ENCODE results near the gene CACNA1D.

CACNA1D gene

GRCh38 chr3:53496392-53496670 lies 1.9 kb downstream of the CACNA1D start:
- TF ChIP-seq POLR2AphosphoS5 (IDR thresholded peaks at IDR 0.05; ENCODE audit: low read depth, low read length) (no peak), TAF1 (IDR thresholded peaks at IDR 0.05; ENCODE audit: borderline replicate concordance, low read depth, low read length) (no peak), POLR2A (IDR thresholded peaks at IDR 0.05; ENCODE audit: low read depth, low read length) (no peak)
- FAIRE-seq (no peak), DNase-seq (ENCODE audit: insufficient read length) (no peak)

GRCh38 chr3:53496984-53497383 lies 2.6 kb downstream of the CACNA1D start:
- FAIRE-seq = no peak
- no peak for DNase-seq (ENCODE audit: insufficient read length)
- TF ChIP-seq TAF1 (IDR thresholded peaks at IDR 0.05; ENCODE audit: borderline replicate concordance, low read depth, low read length) (no peak), POLR2AphosphoS5 (IDR thresholded peaks at IDR 0.05; ENCODE audit: low read depth, low read length) (no peak), POLR2A (IDR thresholded peaks at IDR 0.05; ENCODE audit: low read depth, low read length) (no peak)

GRCh38 chr3:53498806-53499641 lies 4.6 kb downstream of the CACNA1D start:
- DNase-seq (ENCODE audit: insufficient read length) = no peak
- no peak for TF ChIP-seq TAF1 (IDR thresholded peaks at IDR 0.05; ENCODE audit: borderline replicate concordance, low read depth, low read length)
- no peak for TF ChIP-seq POLR2AphosphoS5 (IDR thresholded peaks at IDR 0.05; ENCODE audit: low read depth, low read length)
- TF ChIP-seq POLR2A (IDR thresholded peaks at IDR 0.05; ENCODE audit: low read depth, low read length) = no peak

GRCh38 chr3:53500165-53500777 lies 5.9 kb downstream of the CACNA1D start:
- TF ChIP-seq TAF1 (IDR thresholded peaks at IDR 0.05; ENCODE audit: borderline replicate concordance, low read depth, low read length) (no peak), POLR2AphosphoS5 (IDR thresholded peaks at IDR 0.05; ENCODE audit: low read depth, low read length) (no peak), POLR2A (IDR thresholded peaks at IDR 0.05; ENCODE audit: low read depth, low read length) (no peak)
- DNase-seq (ENCODE audit: insufficient read length) (no peak), FAIRE-seq (no peak)

More at GRCh38 chr3:53498806-53499641, 4.6 kb downstream of the CACNA1D start:
- no peak for FAIRE-seq

DNA sequence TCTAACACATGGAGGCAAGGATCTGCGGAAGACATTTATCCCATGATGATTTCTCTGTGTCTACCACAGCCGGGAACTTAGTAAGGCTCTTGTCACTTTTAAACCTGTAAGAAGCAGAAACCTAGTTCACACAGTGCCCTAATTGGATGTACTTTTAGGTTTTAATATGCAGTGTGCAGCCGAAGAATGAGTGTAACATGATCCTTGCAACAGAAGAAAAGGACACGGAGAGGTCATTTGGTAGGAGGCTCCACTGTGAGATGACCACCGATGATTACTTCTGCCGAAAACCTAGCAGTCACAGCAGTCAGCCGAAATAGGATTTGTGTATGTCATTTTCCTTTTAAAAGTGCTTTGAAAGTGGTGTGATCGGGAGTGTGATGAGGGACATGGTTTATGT lies 6.8 kb downstream of the CACNA1D start:
- DNase-seq (ENCODE audit: insufficient read length) = no peak
- no peak for FAIRE-seq
- no peak for TF ChIP-seq POLR2A (IDR thresholded peaks at IDR 0.05; ENCODE audit: low read depth, low read length)
- no peak for TF ChIP-seq POLR2AphosphoS5 (IDR thresholded peaks at IDR 0.05; ENCODE audit: low read depth, low read length)
- no peak for TF ChIP-seq TAF1 (IDR thresholded peaks at IDR 0.05; ENCODE audit: borderline replicate concordance, low read depth, low read length)

- FAIRE-seq (no peak), DNase-seq (ENCODE audit: insufficient read length) (no peak)
- TF ChIP-seq POLR2AphosphoS5 (IDR thresholded peaks at IDR 0.05; ENCODE audit: low read depth, low read length) (no peak), POLR2A (IDR thresholded peaks at IDR 0.05; ENCODE audit: low read depth, low read length) (no peak), TAF1 (IDR thresholded peaks at IDR 0.05; ENCODE audit: borderline replicate concordance, low read depth, low read length) (no peak)
Observed at GRCh38 chr3:53502737-53503136, 8.3 kb downstream of the CACNA1D start.

DNA sequence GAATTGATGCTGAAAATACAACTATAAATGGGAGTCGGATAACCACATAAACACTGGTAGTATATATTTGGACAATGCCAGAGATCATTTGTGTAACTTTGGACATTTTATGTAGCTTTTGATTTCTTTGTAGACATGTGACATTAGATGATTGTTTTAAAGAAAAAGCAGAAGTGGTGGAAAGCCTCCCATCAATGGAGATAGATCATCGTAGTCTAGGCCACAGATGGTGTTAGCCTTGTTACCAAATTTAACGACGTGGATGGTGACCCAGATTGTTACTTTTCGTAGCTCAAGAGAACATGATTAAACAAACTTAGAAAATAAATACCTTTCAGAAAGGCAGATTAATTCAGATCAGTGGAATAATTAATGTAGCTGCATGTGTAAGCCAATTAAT lies 8.8 kb downstream of the CACNA1D start:
- TF ChIP-seq POLR2AphosphoS5 (IDR thresholded peaks at IDR 0.05; ENCODE audit: low read depth, low read length) (no peak), POLR2A (IDR thresholded peaks at IDR 0.05; ENCODE audit: low read depth, low read length) (no peak), TAF1 (IDR thresholded peaks at IDR 0.05; ENCODE audit: borderline replicate concordance, low read depth, low read length) (no peak)
- FAIRE-seq = no peak
- no peak for DNase-seq (ENCODE audit: insufficient read length)

DNA sequence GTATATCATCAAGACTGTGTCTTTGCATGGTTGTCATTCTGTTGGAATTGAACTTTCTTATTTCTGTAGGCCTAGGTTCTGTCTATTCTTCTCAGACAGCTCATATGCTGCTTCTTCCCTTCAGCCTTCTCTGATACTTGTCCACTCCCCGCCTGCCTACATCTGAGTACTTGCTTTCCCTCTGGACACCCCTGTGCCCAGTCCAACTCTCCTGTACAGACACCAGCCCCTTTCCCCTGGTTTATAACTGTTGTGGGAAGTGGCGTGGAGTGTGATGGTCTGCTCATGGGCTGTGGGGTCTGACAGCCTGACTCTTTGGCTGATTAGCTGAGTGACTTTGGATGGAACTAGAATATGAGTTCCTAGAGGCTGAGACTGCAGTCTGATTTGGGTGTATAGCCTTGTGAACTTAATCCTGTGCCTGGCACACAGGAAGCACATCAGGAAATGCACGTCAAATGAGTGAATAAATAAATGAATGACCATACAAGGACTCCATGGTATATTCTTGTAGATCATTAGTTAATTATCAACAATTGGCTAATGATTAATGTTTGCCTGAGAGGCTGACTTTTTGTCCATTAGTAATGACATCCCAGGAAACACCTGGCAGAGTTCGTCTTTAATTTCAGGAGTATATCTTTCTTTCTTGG lies 11.8 kb downstream of the CACNA1D start:
- no peak for FAIRE-seq
- TF ChIP-seq TAF1 (IDR thresholded peaks at IDR 0.05; ENCODE audit: borderline replicate concordance, low read depth, low read length) (no peak), POLR2AphosphoS5 (IDR thresholded peaks at IDR 0.05; ENCODE audit: low read depth, low read length) (no peak), POLR2A (IDR thresholded peaks at IDR 0.05; ENCODE audit: low read depth, low read length) (no peak)

GRCh38 chr3:53506763-53507145 lies 12.3 kb downstream of the CACNA1D start:
- TF ChIP-seq POLR2AphosphoS5 (IDR thresholded peaks at IDR 0.05; ENCODE audit: low read depth, low read length) (no peak), TAF1 (IDR thresholded peaks at IDR 0.05; ENCODE audit: borderline replicate concordance, low read depth, low read length) (no peak), POLR2A (IDR thresholded peaks at IDR 0.05; ENCODE audit: low read depth, low read length) (no peak)
- no peak for FAIRE-seq
- DNase-seq (ENCODE audit: insufficient read length) = no peak

More for the DNA sequence above, 11.8 kb downstream of the CACNA1D start:
- DNase-seq (ENCODE audit: insufficient read length) = no peak

DNA sequence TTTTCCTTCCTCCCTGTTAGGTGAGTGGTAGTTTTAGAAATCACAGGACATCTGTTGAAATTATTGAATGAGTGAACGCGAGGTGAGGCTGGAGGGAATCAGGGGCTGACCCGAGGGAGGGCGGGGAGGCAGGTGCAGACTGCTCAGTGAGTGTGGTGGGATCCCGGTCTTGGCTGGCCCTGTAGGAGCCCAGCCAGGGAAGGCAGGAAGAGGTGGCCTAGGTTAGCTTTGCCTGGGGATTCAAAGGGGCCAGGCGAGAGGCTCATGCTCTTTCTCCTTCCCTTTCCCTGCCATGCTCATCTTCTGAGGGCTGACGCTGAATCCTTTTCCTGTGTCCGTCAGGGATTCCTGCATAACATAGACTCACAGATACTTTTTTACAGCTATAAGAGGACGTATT lies 15.1 kb downstream of the CACNA1D start:
- no peak for FAIRE-seq
- DNase-seq (ENCODE audit: insufficient read length) = no peak
- TF ChIP-seq TAF1 (IDR thresholded peaks at IDR 0.05; ENCODE audit: borderline replicate concordance, low read depth, low read length) (no peak), POLR2A (IDR thresholded peaks at IDR 0.05; ENCODE audit: low read depth, low read length) (no peak), POLR2AphosphoS5 (IDR thresholded peaks at IDR 0.05; ENCODE audit: low read depth, low read length) (no peak)

- DNase-seq (ENCODE audit: insufficient read length) = no peak
- TF ChIP-seq POLR2AphosphoS5 (IDR thresholded peaks at IDR 0.05; ENCODE audit: low read depth, low read length) (no peak), TAF1 (IDR thresholded peaks at IDR 0.05; ENCODE audit: borderline replicate concordance, low read depth, low read length) (no peak), POLR2A (IDR thresholded peaks at IDR 0.05; ENCODE audit: low read depth, low read length) (no peak)
- FAIRE-seq = no peak
Observed at GRCh38 chr3:53510508-53510907, 16.1 kb downstream of the CACNA1D start.

All from GM12892 (cell line).